GM10847 (cell line): ENCODE data around the gene PTPRD.

Experiments
- POLR2A ChIP-seq: IDR thresholded peaks from 2 replicates; pipeline ENCODE4 v1.6.1; 2011; ENCODE audit not compliant: insufficient read length; ENCODE audit errors: extremely low read depth

The PTPRD gene

DNA sequence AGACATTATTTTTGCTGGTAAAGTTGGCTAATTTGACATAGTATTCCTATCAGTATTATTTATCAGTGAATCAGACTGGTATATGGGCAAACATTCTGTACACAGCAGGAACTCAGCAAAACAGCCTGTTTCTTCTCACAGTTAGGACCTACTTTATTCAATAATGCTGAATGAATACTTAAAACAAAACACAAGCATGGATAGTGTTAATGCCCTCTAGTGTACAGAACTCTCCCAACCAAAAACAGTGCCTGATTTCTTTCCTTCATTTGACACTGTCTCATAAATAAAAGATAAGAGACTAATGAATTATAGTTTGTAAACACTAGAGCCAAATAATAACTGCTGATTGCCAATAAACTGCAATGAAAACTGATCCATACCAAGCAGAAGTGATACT is 1113.3 kb downstream of the PTPRD start:
- no peak for TF ChIP-seq POLR2A

GRCh38 chr9:9498846-9499245 is 1114.0 kb downstream of the PTPRD start:
- no peak for TF ChIP-seq POLR2A

GRCh38 chr9:9498128-9498527 is 1114.7 kb downstream of the PTPRD start:
- TF ChIP-seq POLR2A = no peak

- no peak for TF ChIP-seq POLR2A
Measured at GRCh38 chr9:9494336-9494735, 1118.5 kb downstream of the PTPRD start.

DNA sequence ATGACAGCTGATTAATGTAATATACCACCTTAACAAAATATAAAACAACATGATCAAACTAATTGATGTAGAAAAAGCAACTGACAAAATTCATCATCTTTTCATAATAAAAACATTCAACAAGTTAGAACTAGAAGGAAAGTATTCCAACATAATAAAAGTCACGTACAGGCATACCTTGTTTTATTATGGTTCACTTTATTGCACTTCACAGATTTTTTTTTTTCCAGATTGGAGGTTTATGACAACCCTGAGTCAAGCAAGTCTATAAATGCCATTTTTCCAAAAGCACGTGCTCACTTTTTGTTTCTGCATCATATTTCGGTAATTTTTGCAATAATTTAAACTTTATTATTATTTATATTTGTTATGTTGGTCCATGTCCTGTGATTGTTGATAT is 1120.3 kb downstream of the PTPRD start:
- no peak for TF ChIP-seq POLR2A

GRCh38 chr9:9489183-9489582 is 1123.6 kb downstream of the PTPRD start:
- no peak for TF ChIP-seq POLR2A

GRCh38 chr9:9483175-9483574 is 1129.6 kb downstream of the PTPRD start:
- no peak for TF ChIP-seq POLR2A

- no peak for TF ChIP-seq POLR2A
Measured at GRCh38 chr9:9478741-9479140, 1134.1 kb downstream of the PTPRD start.

- no peak for TF ChIP-seq POLR2A
Measured at GRCh38 chr9:9469271-9469670, 1143.5 kb downstream of the PTPRD start.

- TF ChIP-seq POLR2A = no peak
Measured at GRCh38 chr9:9437641-9438040, 1175.2 kb downstream of the PTPRD start.

DNA sequence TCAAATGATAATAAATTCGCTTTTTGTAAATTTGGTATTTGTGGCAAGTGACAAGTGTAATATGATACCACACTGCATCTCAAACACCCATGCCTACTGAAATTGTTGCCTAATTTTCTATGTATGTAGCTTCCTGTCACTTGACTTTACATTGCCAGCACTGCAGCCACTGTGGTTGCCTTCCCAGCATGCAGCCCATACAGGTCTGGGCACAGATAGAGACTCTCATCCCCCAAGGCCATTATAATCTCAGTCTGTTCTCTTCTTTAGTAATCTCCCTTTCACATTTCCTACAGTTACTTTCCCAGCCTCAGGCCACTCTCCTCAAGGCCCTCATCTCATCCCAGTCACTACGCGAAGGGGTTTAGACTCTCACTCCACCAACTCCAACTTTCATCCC is 1200.6 kb downstream of the PTPRD start:
- no peak for TF ChIP-seq POLR2A

GRCh38 chr9:9410736-9411135 is 1202.1 kb downstream of the PTPRD start:
- no peak for TF ChIP-seq POLR2A

DNA sequence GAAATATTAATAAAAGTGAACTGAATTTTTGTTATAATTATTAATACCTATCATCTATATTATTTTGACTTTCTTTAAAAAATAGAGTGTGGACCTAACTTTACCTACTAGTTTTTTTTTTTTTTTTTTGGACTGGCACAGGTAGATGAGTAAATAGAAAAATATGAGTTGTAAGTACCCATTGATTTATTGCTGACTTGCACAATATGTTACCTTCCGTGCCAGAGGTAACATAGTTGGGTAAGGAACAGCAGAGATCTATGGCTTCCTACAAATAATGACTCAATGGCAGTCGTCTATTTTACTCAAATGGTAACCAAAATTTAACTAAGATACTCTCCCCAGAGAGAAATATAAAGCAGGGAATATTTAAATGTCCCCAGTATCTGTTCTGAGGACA is 1212.8 kb downstream of the PTPRD start:
- TF ChIP-seq POLR2A = no peak

DNA sequence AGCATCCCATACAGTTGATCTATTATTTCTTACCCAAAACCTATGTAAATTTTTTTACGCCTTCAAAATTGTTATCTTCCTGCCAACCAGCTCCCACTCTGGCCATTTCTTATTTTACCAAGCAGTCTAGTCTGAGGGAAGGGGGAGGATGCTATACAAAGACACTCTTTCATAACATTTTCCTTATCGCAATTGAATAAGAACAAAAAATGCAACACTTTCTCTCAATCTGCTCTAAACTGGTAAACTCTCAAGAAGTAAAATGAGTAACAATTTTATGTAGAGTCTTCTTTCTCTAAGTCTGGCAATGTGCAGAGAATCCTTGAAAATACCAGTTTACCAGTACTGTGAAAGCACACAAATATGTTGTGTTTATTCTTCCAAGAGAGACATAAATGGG is 1216.3 kb downstream of the PTPRD start:
- no peak for TF ChIP-seq POLR2A

DNA sequence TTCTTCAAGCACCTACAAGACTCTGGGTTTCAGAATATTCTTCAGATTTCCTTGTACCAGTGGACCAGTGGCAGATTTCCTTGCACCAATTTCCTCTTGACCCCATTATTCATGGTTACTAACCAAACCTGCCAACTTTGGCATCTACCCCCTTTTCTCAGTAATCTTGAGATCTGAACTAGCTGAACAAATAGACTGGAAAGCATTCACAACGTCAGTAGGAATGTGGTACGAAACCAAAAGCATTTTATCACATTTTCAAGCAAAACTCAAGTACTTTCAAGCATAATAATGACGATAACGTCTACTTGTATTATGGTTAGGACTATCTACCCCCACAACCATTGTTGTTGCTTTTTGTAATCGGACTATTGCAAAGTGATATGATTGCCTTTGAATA is 1217.3 kb downstream of the PTPRD start:
- TF ChIP-seq POLR2A = no peak

DNA sequence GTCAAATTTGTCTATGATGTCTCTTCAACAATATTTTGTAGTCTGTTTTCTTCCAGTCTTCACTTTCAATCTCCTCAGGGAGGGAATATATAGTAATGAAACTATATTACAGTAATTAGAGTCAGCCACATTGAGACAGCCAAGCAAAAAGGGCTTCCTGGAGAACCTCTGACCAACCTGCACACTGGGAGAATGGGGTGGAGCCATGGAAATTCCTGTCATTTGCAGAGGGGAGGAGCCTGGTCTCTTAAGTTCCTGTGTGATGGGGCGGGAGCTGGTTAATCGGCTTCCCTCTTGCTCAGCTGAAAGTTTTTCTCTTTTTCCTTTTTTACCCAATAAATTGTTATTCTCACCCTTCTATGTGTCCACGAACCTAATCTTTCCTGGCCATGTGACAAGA is 1220.0 kb downstream of the PTPRD start:
- no peak for TF ChIP-seq POLR2A

DNA sequence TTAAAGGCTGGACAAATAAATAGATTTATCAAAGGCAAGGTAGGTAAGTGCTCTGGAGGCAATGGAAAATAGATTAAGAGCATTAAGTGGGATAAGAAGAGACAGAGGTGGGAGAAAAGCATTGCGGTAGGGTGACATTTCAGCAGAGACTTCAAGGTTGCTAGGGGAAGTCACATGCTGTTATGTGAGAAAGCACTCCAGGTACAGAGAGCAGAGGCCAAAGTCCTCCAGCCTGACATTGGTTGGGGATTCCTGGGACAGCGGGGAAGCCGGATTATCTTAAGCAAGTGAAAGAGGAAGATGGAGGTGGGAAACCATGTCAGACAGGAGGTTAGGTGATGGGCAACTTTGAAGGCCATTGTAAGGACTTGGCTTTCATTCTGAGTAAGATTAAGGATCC is 1222.9 kb downstream of the PTPRD start:
- TF ChIP-seq POLR2A = no peak

- TF ChIP-seq POLR2A = no peak
Measured at GRCh38 chr9:9387511-9388115, 1225.2 kb downstream of the PTPRD start.
